GM12878 (cell line): ENCODE measurements around the gene EPN1.

ENCODE experiments used
- CREM ChIP-seq: IDR thresholded peaks from 2 replicates; pipeline ENCODE4 v1.6.1; 2014; ENCODE audit warnings: antibody characterized with exemption, low read depth
- ETV6 ChIP-seq, 2 experiments: fragments of 450-650 bp in 1 of 2; IDR thresholded peaks in 1 of 2; conservative IDR thresholded peaks in 1 of 2; 2 replicates each; pipeline ENCODE4 v1.6.1; 2014; ENCODE audit warnings: antibody characterized with exemption in 1 of 2, borderline replicate concordance in 1 of 2, low read depth in 1 of 2, mild to moderate bottlenecking in 1 of 2, moderate library complexity in 1 of 2
- POLR2A ChIP-seq: IDR thresholded peaks from 2 replicates; pipeline ENCODE4 v1.6.1; 2011; ENCODE audit warnings: low read depth, mild to moderate bottlenecking, low read length
- REST ChIP-seq: IDR thresholded peaks from 2 replicates; pipeline ENCODE4 v1.6.1; 2012; ENCODE audit warnings: mild to moderate bottlenecking, low read depth, low read length
- YY1 ChIP-seq: IDR thresholded peaks from 2 replicates; pipeline ENCODE4 v1.6.1; 2011; ENCODE audit warnings: low read depth, mild to moderate bottlenecking, low read length
- ZBTB11 ChIP-seq: fragments of 450-650 bp; formaldehyde crosslinking; IDR thresholded peaks from 2 replicates; pipeline ENCODE4 v1.5.0; 2022; ENCODE audit warnings: mild to moderate bottlenecking, missing genetic modification characterization
- TF ChIP-seq, protein P1 (sequence below), 3 experiments: IDR thresholded peaks in 2 of 3; conservative IDR thresholded peaks in 1 of 3; 2 replicates each; pipeline ENCODE4 v1.5.1; 2011; ENCODE audit warnings: low read depth in 3 of 3, low read length in 3 of 3, mild to moderate bottlenecking in 3 of 3, control low read depth in 2 of 3, moderate library complexity in 2 of 3, inconsistent platforms in 1 of 3, mixed read lengths in 1 of 3; ENCODE audit not compliant: control insufficient read depth in 2 of 3, insufficient read depth in 1 of 3; ENCODE audit errors: extremely low read depth in 1 of 3

DNA sequence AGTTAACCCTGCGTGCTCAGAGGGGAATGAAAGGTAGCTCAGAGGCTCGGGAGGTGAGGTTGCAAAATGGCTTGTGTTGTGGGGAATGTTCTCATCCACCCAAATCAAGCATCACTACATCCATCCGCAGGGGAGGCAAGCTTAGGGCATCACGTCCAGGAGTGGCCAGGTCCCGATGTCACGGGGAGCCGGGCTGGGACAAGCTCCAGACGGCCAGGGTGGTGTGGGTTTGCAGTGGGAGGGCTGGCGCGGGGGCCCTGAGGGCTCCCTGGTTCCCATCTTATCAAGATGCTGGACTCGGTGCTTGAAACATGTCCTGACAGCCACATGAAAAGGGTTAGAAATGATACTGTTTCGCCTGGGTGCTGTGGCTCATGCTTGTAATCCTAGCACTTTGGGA, 25.8 kb downstream of the EPN1 start:
- TF ChIP-seq REST: no peak
- no peak for TF ChIP-seq CREM
- TF ChIP-seq YY1: no peak
- TF ChIP-seq, protein P1, sequence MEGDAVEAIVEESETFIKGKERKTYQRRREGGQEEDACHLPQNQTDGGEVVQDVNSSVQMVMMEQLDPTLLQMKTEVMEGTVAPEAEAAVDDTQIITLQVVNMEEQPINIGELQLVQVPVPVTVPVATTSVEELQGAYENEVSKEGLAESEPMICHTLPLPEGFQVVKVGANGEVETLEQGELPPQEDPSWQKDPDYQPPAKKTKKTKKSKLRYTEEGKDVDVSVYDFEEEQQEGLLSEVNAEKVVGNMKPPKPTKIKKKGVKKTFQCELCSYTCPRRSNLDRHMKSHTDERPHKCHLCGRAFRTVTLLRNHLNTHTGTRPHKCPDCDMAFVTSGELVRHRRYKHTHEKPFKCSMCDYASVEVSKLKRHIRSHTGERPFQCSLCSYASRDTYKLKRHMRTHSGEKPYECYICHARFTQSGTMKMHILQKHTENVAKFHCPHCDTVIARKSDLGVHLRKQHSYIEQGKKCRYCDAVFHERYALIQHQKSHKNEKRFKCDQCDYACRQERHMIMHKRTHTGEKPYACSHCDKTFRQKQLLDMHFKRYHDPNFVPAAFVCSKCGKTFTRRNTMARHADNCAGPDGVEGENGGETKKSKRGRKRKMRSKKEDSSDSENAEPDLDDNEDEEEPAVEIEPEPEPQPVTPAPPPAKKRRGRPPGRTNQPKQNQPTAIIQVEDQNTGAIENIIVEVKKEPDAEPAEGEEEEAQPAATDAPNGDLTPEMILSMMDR (IDR thresholded peaks at IDR 0.05 in 2 of 3, conservative IDR thresholded peaks at IDR 0.05 in 1 of 3; ENCODE audit: control insufficient read depth in 2 of 3, extremely low read depth in 1 of 3, insufficient read depth in 1 of 3, low read depth in 3 of 3, low read length in 3 of 3): no peak
- TF ChIP-seq ZBTB11 (CRISPR knock-in tag): no peak
- no peak for TF ChIP-seq ETV6 (conservative IDR thresholded peaks at IDR 0.05 in 1 of 2, IDR thresholded peaks at IDR 0.05 in 1 of 2; ENCODE audit: borderline replicate concordance in 1 of 2, low read depth in 1 of 2)
- peak; percentile 42; the same call in 1 of the 2 replicates for TF ChIP-seq POLR2A
